Caco-2 (cell line): ENCODE data around the gene ANAPC4. TPM values are rescaled to one million over a fixed set of nuclear protein-coding genes. Genes with fewer than 3 reads are reported as not detected.

Experiments
- BruUV-seq: library from RNA; stranded (reverse); fragments of 400-500 nt; replicated peaks from 2 replicates; lab custom pipeline; 2021; lab: Mats Ljungman, UMichigan
- CTCF ChIA-PET: fragments of 300-600 bp; sonication (Branson Sonifier 250); formaldehyde crosslinking; loops from one replicate; lab custom pipeline; 2022; ENCODE audit warnings: antibody characterized with exemption; lab: Charles Lee
- POLR2A ChIA-PET: fragments of 300-600 bp; sonication (Branson Sonifier 250); formaldehyde crosslinking; loops from one replicate; lab custom pipeline; 2022; ENCODE audit warnings: antibody characterized with exemption; lab: Charles Lee
- DNase-seq, 2 experiments: peaks; one replicate each; pipeline versions ENCODE4 v3.0.0 to v3.0.0-alpha.2; 2020 to 2022
- H3K27me3 ChIP-seq: replicated peaks from 2 replicates; pipeline ENCODE4 v1.6.0; 2011; ENCODE audit warnings: low read length; ENCODE audit not compliant: control insufficient read depth, insufficient read depth
- H3K36me3 ChIP-seq: 2 replicates; pipeline ENCODE4 v1.5.1; 2011; ENCODE audit warnings: low read length; ENCODE audit not compliant: control insufficient read depth, insufficient read depth
- H3K4me1 ChIP-seq: fragments of 250-450 bp; sonication (Bioruptor Pico); 2 replicates; pipeline ENCODE4 v1.5.1; 2020; ENCODE audit warnings: mild to moderate bottlenecking
- H3K4me3 ChIP-seq: 2 replicates; pipeline ENCODE4 v1.5.1; 2011; ENCODE audit warnings: low read depth, mild to moderate bottlenecking, control low read depth, low read length
- H3K9me3 ChIP-seq: fragments of 250-450 bp; sonication (Bioruptor Pico); 2 replicates; pipeline ENCODE4 v1.5.1; 2020; ENCODE audit warnings: mild to moderate bottlenecking, moderate library complexity
- H3K27ac Mint-ChIP-seq: one replicate; pipeline ENCODE4 v1.8.0; 2022; ENCODE audit warnings: mixed read lengths; ENCODE audit not compliant: unreplicated experiment
- H3K27me3 Mint-ChIP-seq: one replicate; pipeline ENCODE4 v1.8.0; 2022; ENCODE audit warnings: mixed read lengths; ENCODE audit not compliant: insufficient read depth, unreplicated experiment
- H3K36me3 Mint-ChIP-seq: one replicate; pipeline ENCODE4 v1.8.0; 2022; ENCODE audit warnings: mild to moderate bottlenecking, mixed read lengths; ENCODE audit not compliant: insufficient read depth, unreplicated experiment
- H3K4me1 Mint-ChIP-seq: one replicate; pipeline ENCODE4 v1.8.0; 2022; ENCODE audit warnings: low read depth, mixed read lengths; ENCODE audit not compliant: unreplicated experiment
- H3K4me3 Mint-ChIP-seq: one replicate; pipeline ENCODE4 v1.8.0; 2022; ENCODE audit warnings: mild to moderate bottlenecking, moderate library complexity, mixed read lengths; ENCODE audit not compliant: unreplicated experiment
- H3K9me3 Mint-ChIP-seq: one replicate; pipeline ENCODE4 v1.8.0; 2022; ENCODE audit warnings: mixed read lengths; ENCODE audit not compliant: unreplicated experiment
- intact Hi-C: fragments of 100-400 bp; cut with micrococcal nuclease; formaldehyde crosslinking; loops from one replicate; pipeline ENCODE4 v1.10.0; 2022; ENCODE audit not compliant: unreplicated experiment
- total RNA-seq: library from RNA; stranded (reverse); gene quantifications from 2 replicates; pipeline ENCODE4 v1.2.3, GENCODE V29; 2022
- TF ChIP-seq, protein P1 (sequence below), 2 experiments: fragments of 200-600 bp in 1 of 2; IDR thresholded peaks; 1 replicate in 1 of 2; 2 replicates in 1 of 2; pipeline versions ENCODE4 v1.5.1 to v1.8.0; 2011 to 2022; ENCODE audit warnings: antibody characterized with exemption in 1 of 2, control low read depth in 1 of 2, inconsistent platforms in 1 of 2, low read depth in 1 of 2, low read length in 1 of 2, mild to moderate bottlenecking in 1 of 2, moderate library complexity in 1 of 2; ENCODE audit not compliant: insufficient read depth in 1 of 2, severe bottlenecking in 1 of 2, unreplicated experiment in 1 of 2

The ANAPC4 gene
- total RNA-seq, 1 experiment from 2014 or later, result 32.3 TPM

DNA sequence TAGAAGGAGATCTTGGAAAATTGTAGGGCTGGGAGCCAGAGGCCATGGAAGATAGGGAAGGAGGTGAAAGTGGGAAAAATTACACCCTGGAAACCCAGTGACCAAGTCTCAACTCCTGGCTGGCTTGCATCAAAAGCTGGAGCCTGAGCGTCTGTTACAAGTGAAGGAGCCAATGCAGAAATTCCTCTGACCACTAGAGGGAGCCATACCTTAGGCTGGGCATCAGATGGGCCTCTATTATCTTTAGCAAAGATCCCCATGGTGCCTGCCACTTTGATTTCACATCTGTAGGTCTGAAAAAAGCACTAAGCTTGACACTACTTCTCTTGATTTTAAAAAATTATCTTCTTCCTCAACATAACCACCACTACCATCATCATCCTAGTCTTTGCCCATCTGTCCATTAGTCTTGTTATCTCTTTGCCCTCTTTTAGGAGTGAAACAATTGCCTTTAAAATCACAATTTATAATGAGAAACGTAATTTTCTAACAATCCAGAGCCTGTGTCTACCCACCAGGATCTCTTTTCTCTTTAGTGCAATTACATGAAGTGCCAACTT lies 62.9 kb downstream of the ANAPC4 start:
- Mint-ChIP-seq H3K4me3 (no peak overlapping the region), H3K27me3 (no peaks in the 10 kb centered on the region), H3K27ac (no peak overlapping the region), H3K4me1 (peaks cover 6% of the 10 kb centered on the region), H3K9me3 (no peaks in the 10 kb centered on the region), H3K36me3 (no peaks in the 10 kb centered on the region)
- H3K27me3 ChIP-seq, result no peaks in the 10 kb centered on the region
- no peak overlapping the region for H3K4me3 ChIP-seq
- no peaks in the 10 kb centered on the region for H3K36me3 ChIP-seq
- DNase-seq, result peak; percentile 53 to 72
- ChIA-PET POLR2A (no interaction called here), CTCF (interaction anchor here (0.8 to 3.8 kb wide), 4 partner anchors 127 to 352 kb away, joined by 3 to 40 read pairs (median 4); partner anchors contain the start of gene ZCCHC4)
- BruUV-seq, result no TSS peak
- H3K9me3 ChIP-seq, result 0 out of 2 replicates have a peak, but pooled peaks cover 3% of the 10 kb centered on the region
- TF ChIP-seq, protein P1, sequence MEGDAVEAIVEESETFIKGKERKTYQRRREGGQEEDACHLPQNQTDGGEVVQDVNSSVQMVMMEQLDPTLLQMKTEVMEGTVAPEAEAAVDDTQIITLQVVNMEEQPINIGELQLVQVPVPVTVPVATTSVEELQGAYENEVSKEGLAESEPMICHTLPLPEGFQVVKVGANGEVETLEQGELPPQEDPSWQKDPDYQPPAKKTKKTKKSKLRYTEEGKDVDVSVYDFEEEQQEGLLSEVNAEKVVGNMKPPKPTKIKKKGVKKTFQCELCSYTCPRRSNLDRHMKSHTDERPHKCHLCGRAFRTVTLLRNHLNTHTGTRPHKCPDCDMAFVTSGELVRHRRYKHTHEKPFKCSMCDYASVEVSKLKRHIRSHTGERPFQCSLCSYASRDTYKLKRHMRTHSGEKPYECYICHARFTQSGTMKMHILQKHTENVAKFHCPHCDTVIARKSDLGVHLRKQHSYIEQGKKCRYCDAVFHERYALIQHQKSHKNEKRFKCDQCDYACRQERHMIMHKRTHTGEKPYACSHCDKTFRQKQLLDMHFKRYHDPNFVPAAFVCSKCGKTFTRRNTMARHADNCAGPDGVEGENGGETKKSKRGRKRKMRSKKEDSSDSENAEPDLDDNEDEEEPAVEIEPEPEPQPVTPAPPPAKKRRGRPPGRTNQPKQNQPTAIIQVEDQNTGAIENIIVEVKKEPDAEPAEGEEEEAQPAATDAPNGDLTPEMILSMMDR (IDR thresholded peaks at IDR 0.05; ENCODE audit: insufficient read depth in 1 of 2, low read depth in 1 of 2, low read length in 1 of 2, severe bottlenecking in 1 of 2, unreplicated experiment in 1 of 2), result peak; percentile 72 to 79
- intact Hi-C loops, result loop anchor here (1.0 to 10.0 kb wide), 5 partner anchors 85 to 475 kb away; partner anchors contain the start of genes SLC34A2 and SMIM20
- H3K4me1 ChIP-seq, result no peaks in the 10 kb centered on the region

DNA sequence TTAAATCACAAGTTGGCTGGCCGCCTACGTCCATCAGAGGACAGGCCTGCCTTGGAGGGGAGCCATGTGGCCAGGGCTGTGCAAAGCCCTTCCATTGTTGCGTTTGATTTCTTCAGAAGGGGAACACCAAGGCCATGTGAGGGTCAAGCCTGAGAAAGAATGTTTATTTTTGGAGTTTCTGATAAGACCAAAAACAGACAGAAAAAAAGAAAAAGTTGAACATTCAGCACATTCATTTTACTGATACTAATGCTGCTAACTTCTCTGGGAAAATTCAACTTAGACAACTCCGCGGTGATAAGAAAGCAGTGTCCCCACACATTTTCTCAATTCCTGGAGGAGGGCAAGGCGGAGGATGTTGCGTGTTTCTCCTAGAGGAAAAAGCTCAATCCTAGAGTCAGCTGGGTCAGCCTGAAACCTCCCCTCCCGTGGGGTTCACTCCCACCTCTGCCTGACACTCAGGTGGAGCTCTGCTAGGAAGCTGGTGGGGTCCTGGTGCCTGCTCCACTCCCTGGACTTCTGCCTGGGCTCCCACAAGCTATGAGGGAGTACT lies 63.5 kb downstream of the ANAPC4 start:
- TF ChIP-seq, protein P1 (IDR thresholded peaks at IDR 0.05; ENCODE audit: insufficient read depth in 1 of 2, low read depth in 1 of 2, low read length in 1 of 2, severe bottlenecking in 1 of 2, unreplicated experiment in 1 of 2), result no peak
- no peaks in the 10 kb centered on the region for H3K9me3 Mint-ChIP-seq
- POLR2A ChIA-PET, result no interaction called here
- BruUV-seq, result no TSS peak
- H3K27ac Mint-ChIP-seq, result no peak overlapping the region
- H3K27me3 ChIP-seq, result no peaks in the 10 kb centered on the region
- H3K36me3 ChIP-seq, result no peaks in the 10 kb centered on the region
- H3K4me1 ChIP-seq, result no peaks in the 10 kb centered on the region
- no peak for DNase-seq
- intact Hi-C loops, result loop anchor here (1.0 to 10.0 kb wide), 6 partner anchors 84 to 474 kb away; partner anchors contain the start of genes SLC34A2 and SMIM20
- no peaks in the 10 kb centered on the region for H3K27me3 Mint-ChIP-seq
- H3K4me3 ChIP-seq, result no peak overlapping the region
- 0 out of 2 replicates have a peak, but pooled peaks cover 3% of the 10 kb centered on the region for H3K9me3 ChIP-seq
- H3K36me3 Mint-ChIP-seq, result no peaks in the 10 kb centered on the region
- H3K4me3 Mint-ChIP-seq, result no peak overlapping the region
- peaks cover 6% of the 10 kb centered on the region for H3K4me1 Mint-ChIP-seq
- CTCF ChIA-PET, result interaction anchor here (0.6 to 3.8 kb wide), 5 partner anchors 128 to 352 kb away, joined by 3 to 40 read pairs (median 4); partner anchors contain the start of gene ZCCHC4

DNA sequence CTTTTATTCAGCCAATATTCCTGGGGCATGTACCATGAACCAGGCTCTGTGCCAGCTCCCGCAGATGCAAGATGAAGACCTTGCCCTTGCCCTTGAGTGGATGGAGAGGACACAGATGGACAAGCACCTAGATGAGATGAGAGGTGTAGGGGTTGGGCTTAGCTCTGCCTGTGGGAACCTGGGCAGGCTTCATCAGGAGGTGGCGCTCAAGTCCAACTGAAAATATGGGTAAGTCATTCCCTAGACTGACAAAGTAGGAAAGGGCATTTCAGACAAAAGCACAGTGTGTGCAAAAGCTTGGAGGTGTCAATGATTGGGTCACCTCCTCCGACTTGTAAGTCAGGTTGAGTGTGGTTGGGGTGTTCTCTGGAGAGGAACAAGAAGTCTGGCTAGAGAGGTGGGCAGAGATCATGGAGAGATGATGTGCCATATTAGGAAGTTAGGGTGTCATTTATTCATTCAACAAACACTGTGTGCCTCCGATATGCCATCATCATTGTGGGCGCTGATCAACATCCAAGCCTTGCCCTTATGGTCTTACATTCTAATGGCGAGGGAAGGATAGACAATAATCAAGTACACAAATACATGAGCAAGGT lies 64.6 kb downstream of the ANAPC4 start:
- H3K27me3 Mint-ChIP-seq, result no peaks in the 10 kb centered on the region
- no peaks in the 10 kb centered on the region for H3K36me3 Mint-ChIP-seq
- DNase-seq, result peak; percentile 65 to 75
- ChIA-PET CTCF (interaction anchor here (0.6 to 3.8 kb wide), 6 partner anchors 27 to 557 kb away, joined by 3 to 40 read pairs (median 4); partner anchors contain the start of gene SLC34A2), POLR2A (no interaction called here)
- BruUV-seq, result no TSS peak
- no peak overlapping the region for H3K27ac Mint-ChIP-seq
- Histone ChIP-seq H3K4me3 (no peak overlapping the region), H3K4me1 (no peaks in the 10 kb centered on the region), H3K36me3 (no peaks in the 10 kb centered on the region), H3K27me3 (no peaks in the 10 kb centered on the region), H3K9me3 (0 out of 2 replicates have a peak, but pooled peaks cover 3% of the 10 kb centered on the region)
- H3K4me1 Mint-ChIP-seq, result peaks cover 6% of the 10 kb centered on the region
- no peak overlapping the region for H3K4me3 Mint-ChIP-seq
- no peaks in the 10 kb centered on the region for H3K9me3 Mint-ChIP-seq
- TF ChIP-seq, protein P1 (IDR thresholded peaks at IDR 0.05; ENCODE audit: insufficient read depth in 1 of 2, low read depth in 1 of 2, low read length in 1 of 2, severe bottlenecking in 1 of 2, unreplicated experiment in 1 of 2), result peak; percentile 66 to 86
- intact Hi-C loops, result loop anchor here (1.0 to 10.0 kb wide), 5 partner anchors 83 to 473 kb away; partner anchors contain the start of genes SLC34A2 and SMIM20
